ENCODE results near the gene CACNA1F.

Gene CACNA1F

DNA sequence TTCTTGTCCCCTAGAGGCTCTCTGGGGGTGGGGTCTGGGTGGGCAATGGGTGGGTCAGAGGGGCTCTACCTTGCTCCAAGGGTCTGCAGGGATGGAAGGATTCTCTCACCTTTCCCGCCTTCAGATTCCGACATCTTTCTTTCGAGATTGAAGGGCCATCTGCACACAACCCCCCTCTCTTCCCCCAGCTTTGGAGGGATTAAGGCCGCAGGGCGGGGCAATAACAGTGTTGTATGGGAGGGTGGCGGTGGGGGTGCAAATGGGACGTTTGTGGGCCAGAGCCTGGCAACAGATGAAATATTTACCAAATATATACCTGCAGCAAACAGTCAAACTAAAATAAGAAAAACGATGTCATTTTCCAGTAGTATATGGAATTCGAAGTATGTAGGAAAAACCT, at the start of gene CACNA1F:
Gene CACNA1F, minus strand, starts transcription at position 165 of the 400 bp plus-strand sequence. Its CDS starts 31 bp downstream, at position 134.
- H3K4me3 Mint-ChIP-seq = no peak within 1 kb of the TSS
- H3K27me3 Mint-ChIP-seq = no peaks in the 10 kb centered on the region
- peaks cover 34% of the 10 kb centered on the region for H3K4me1 Mint-ChIP-seq
- H3K36me3 Mint-ChIP-seq = peaks cover 7% of the 10 kb centered on the region
- H3K27ac Mint-ChIP-seq = no peak within 1 kb of the TSS
- no peak for ATAC-seq
- no peaks in the 10 kb centered on the region for H3K9me3 Mint-ChIP-seq

DNA sequence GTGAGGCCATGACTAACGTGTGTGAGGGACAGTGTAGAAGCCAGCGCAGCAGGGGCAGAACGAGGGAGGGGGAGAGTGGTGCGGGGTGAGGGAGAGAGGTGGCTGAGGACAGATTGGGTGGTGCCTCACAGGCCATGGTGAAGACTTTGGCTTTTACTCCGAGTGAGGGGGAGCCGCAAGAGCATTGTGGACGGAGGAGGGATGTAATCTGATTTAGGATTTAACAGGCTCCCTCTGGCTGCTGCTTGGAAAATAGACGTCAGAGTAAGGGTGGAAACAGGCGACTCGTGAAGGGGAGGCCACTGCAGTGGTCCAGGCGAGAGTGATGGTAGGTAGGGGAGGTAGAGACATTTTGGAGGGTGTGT, 49.5 kb upstream of the CACNA1F start:
- Mint-ChIP-seq H3K27ac (no peak overlapping the region), H3K4me1 (peaks cover 2% of the 10 kb centered on the region), H3K9me3 (no peaks in the 10 kb centered on the region), H3K36me3 (peaks cover 9% of the 10 kb centered on the region), H3K4me3 (no peak overlapping the region), H3K27me3 (no peaks in the 10 kb centered on the region)
- no peak for ATAC-seq

DNA sequence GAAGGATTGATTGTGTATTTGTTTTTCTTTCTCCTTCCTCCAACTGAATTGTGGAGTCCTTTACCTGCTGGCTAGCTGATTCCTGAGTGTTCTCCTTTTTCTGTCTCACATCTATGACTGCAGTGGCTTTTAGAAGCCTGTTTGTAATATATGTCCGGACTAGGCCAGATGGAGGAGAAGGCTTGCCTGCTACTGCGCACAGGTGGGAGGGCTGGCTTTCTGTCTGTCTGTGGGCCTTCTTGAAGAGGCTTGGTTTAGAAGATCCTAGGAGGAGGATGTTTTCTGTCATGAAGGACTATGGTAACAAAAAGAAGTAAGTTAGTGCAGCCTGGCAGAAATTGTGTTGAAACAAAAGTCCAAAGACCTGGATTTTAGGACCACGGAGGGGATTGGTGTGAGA, 44.9 kb upstream of the CACNA1F start:
- ATAC-seq = no peak
- H3K36me3 Mint-ChIP-seq = peaks cover 22% of the 10 kb centered on the region
- peaks cover 29% of the 10 kb centered on the region for H3K4me1 Mint-ChIP-seq
- no peak overlapping the region for H3K4me3 Mint-ChIP-seq
- no peaks in the 10 kb centered on the region for H3K27me3 Mint-ChIP-seq
- H3K27ac Mint-ChIP-seq = no peak overlapping the region
- no peaks in the 10 kb centered on the region for H3K9me3 Mint-ChIP-seq

DNA sequence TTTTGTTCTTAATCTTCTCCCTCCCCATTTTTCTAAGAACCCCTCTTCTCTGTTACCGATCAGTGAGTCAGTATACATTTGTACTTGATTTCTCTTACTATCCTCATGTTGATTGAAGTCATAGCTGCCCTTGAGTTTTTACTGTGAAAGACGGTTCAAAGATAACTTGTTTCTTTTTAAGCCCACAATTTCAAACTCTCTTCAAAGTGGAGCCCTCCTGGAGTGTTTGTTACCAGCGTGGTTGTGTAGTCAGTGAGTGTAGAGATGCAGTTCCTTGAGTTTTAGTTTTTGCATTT, 44.3 kb upstream of the CACNA1F start:
- peaks cover 18% of the 10 kb centered on the region for H3K36me3 Mint-ChIP-seq
- no peak for ATAC-seq
- no peaks in the 10 kb centered on the region for H3K9me3 Mint-ChIP-seq
- no peaks in the 10 kb centered on the region for H3K27me3 Mint-ChIP-seq
- no peak overlapping the region for H3K4me3 Mint-ChIP-seq
- peaks cover 35% of the 10 kb centered on the region for H3K4me1 Mint-ChIP-seq
- H3K27ac Mint-ChIP-seq = no peak overlapping the region

DNA sequence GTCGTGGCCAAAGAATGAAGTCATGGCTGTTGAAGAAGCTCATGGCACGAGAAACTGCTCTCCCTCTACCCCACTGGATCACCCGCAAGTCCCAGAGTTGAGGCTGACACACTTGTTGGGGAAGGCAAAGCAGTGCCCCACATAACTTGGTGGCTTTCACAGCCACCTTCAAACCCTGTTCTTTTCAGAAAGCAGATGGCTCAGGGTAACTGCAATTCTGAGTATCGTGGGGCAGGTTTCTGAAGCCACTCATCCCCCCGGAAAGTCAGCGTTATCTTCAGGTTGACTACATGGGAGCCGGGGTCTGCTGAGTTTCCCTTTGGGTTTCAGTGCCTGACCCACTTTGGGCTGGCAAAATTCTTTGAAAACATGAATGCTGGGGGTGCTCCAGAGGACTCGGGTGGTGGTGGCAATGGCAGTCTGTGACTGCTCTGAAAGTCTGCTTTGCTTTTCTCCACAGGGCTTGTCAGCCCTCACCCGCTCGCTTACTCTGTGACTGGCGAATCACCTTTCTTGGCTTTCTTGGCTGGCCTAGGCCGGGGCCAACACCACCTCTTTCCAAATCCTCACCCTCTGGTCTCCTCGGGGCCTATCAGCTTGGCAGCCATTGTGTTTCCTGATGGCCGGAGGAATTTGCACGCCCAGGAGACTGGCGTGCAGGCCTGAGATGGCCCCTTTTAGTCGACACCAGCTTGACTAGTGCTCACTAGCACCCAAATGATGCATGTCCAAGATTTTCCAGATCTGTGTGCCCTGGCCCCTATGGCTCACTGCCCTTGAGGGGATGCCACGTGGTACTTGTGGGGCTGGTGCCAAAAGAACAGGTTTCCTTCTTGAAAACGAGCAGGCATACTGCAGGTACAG, 43.8 kb upstream of the CACNA1F start:
- Mint-ChIP-seq H3K4me1 (peaks cover 36% of the 10 kb centered on the region), H3K4me3 (no peak overlapping the region), H3K27ac (no peak overlapping the region), H3K36me3 (peaks cover 13% of the 10 kb centered on the region), H3K27me3 (no peaks in the 10 kb centered on the region), H3K9me3 (no peaks in the 10 kb centered on the region)
- no peak for ATAC-seq

DNA sequence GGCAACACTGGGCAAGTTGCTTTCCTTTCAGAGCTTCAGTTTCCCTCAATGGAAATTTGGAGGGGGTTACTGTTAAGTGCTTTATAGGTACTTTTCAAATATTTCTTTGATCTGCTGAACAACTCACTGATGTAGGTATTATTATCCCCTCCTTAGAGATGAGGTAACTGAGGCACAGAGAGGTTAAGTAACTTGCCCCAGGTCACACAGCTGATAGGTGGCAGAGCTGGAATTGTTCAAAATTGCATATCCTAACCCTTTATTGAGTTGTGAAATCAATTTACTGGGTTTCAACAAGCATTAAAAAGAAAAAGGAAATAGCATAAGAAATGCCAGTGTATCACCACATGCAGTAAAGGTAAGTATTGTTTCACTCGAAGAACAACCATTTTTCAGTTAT, 43.1 kb upstream of the CACNA1F start:
- ATAC-seq = no peak
- peaks cover 39% of the 10 kb centered on the region for H3K4me1 Mint-ChIP-seq
- H3K9me3 Mint-ChIP-seq = no peaks in the 10 kb centered on the region
- H3K27me3 Mint-ChIP-seq = no peaks in the 10 kb centered on the region
- H3K4me3 Mint-ChIP-seq = no peak overlapping the region
- H3K36me3 Mint-ChIP-seq = peaks cover 14% of the 10 kb centered on the region
- H3K27ac Mint-ChIP-seq = no peak overlapping the region

DNA sequence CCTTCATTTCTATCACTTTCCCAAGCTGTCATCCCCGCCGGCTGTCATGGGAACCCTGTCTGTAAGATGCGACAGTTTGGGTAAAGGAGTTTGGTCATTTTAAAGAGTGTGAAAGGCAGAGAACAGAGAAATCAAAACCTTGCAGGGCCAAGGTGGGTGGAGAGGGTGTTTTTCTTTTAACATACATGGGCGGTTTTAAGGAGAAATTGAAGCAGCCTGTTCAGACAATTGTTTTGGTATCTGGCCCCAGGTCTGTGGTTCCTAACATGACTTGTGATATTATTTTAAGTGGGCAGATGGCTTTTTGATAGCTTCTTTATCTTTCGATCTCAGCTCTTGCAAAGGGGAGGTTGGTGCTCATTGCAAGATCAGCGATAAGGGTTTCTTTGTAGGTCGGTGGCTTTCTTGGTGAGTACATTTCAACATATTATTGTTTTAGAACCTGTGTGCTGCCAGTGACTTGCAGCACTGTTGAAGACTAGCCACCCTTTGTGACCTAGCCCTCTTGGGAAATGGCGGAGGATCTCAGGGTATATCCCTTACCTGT, 40.1 kb upstream of the CACNA1F start:
- Mint-ChIP-seq H3K4me1 (peaks cover 47% of the 10 kb centered on the region), H3K4me3 (no peak overlapping the region), H3K36me3 (peaks cover 20% of the 10 kb centered on the region), H3K9me3 (no peaks in the 10 kb centered on the region), H3K27ac (peak overlapping the region; percentile 34), H3K27me3 (no peaks in the 10 kb centered on the region)
- ATAC-seq = no peak

DNA sequence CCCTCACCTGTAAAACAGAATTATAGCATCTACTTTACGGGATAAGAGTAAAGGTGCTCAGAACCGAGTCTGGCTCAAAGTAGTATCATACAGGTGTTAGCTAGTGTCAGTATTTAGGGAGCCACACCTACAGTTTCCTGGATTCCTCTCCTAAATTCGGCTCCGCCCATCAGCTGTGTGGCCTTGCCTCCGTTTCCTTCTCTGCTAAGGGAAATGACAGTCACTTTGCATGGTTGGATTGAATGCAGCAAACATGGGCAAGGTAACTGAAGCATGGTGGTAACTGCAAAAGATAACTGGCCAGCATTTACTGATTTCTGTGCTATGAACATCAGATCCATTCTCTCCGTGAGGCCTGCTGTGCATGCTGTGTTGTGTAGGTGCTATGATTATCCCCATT, 39.3 kb upstream of the CACNA1F start:
- Mint-ChIP-seq H3K27ac (peak overlapping the region; percentile 34), H3K36me3 (peaks cover 20% of the 10 kb centered on the region), H3K4me1 (peaks cover 47% of the 10 kb centered on the region), H3K4me3 (no peak overlapping the region), H3K27me3 (no peaks in the 10 kb centered on the region), H3K9me3 (no peaks in the 10 kb centered on the region)
- no peak for ATAC-seq

DNA sequence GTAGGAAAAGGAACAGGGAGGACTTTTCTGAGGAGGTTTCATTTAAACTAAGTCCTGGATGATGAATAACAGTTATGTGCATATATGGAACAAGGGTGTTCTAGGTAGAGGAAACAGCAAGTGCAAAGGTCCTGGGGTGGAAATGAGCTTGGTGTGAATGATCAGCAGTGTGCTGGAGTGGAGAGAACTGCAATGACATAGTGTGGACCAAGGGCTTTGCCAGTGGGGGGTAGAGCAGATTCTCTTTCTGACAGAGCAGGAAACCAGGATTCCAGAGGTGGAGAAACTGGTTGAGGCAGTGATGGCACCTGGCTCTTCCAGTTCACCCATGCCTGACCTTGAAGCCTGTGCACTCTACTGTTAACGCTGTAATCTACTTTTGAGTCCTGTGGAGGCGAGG, 38.2 kb upstream of the CACNA1F start:
- Mint-ChIP-seq H3K36me3 (peaks cover 20% of the 10 kb centered on the region), H3K27me3 (no peaks in the 10 kb centered on the region), H3K9me3 (no peaks in the 10 kb centered on the region), H3K4me1 (peaks cover 42% of the 10 kb centered on the region), H3K27ac (peak overlapping the region; percentile 58), H3K4me3 (peak overlapping the region; percentile 64)
- ATAC-seq = no peak

DNA sequence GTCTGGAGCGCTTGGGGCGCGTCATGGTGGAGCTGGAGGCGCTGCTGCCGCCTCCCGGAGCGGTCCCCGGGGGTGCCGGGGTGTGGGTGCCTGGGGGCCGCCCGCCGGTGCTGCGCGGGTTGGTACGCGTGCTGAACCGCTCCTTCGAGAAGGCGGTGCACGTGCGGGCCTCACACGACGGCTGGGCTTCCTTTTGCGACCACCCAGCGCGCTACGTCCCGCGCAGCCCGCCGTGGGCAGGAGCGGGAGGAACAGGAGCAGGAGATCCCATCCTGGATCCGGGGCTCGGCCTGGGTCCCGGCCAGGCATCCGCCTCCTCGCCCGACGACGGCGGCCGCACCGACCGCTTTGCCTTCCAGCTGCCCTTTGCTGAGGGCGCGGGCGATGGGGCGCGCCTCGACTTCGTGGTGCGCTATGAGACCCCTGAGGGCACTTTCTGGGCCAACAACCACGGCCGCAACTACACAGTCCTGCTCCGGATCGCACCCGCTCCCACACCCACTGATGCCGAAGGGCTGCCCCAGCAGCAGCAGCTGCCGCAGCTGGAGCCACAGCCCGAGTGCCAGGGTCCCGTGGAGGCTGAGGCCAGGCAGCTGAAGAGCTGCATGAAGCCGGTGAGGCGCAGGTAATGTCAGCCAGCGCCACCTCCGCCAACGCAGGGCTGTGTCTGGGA, 37.2 kb upstream of the CACNA1F start:
- Mint-ChIP-seq H3K36me3 (peaks cover 17% of the 10 kb centered on the region), H3K27me3 (no peaks in the 10 kb centered on the region), H3K4me1 (peaks cover 41% of the 10 kb centered on the region), H3K4me3 (peak overlapping the region; percentile 64), H3K9me3 (no peaks in the 10 kb centered on the region), H3K27ac (peak overlapping the region; percentile 58)
- no peak for ATAC-seq

DNA sequence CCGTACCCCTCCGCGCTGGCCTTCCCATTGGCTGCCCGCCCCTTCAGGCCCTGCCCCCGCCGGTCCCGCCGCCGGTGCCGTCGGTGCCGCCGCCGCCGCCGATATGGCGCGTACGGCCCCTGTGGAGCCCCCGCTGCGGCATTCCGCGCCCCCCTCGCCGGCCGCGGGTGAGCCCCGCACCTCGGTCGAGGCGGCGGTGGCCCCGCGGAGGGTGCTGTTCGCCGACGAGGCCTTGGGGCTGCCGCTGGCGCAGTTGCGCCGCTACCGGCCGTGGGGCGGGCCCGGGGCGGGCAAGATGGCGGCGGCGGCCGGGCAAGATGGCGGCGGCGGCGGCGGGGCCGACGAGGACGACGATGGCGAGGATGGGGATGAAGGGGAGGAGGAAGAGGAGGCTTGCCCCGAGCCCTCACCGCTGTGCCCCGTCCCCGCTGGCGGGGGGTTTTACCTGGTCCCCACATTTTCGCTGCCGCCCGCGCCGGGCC, 36.7 kb upstream of the CACNA1F start, which contains the start of gene PPP1R3F:
Gene PPP1R3F, plus strand, starts transcription at position 27 of the 482 bp plus-strand sequence. Its CDS starts 77 bp downstream, at position 104.
- peak within 1 kb of the TSS; percentile 90 for H3K27ac Mint-ChIP-seq

DNA sequence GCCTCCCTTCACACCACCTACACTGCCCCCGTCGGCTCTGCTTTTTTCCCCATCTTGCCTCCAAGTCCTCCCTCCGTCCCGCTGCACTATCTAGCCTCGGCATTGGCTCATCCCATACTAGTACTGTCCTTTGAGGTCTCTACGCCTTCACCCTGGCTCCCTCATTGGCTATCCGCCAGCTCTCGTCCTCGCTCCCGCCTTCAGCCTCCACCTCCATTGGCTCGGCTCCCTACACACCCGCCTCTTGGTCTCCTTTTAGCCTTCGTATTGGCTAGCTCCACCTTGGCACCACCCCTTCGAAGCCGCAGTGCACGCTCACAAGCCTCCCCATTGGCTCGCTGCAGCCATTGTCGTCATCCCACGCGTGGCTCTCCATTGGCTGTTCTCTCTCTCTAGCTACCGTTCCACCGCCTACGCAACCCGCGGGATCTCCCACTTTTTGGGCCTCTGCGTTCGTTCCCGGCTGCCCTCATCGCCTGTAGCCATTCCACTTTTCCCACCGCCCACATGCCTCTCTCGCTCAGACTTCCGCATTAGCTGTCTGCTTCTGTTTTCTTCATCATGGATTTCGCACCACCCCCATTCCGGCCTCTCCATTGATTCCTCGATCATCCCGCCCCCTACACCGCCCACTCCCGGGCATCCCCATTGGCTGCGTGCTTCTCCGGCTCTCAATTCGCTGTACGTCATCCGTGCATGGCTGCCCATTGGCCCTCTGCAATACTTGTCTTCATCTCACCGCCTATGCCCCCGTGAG, 36.0 kb upstream of the CACNA1F start:
- Mint-ChIP-seq H3K36me3 (peaks cover 7% of the 10 kb centered on the region), H3K27ac (peak overlapping the region; percentile 90), H3K4me1 (peaks cover 29% of the 10 kb centered on the region), H3K9me3 (no peaks in the 10 kb centered on the region), H3K27me3 (no peaks in the 10 kb centered on the region), H3K4me3 (peak overlapping the region; percentile 88)
- ATAC-seq = peak; percentile 96

More for the DNA sequence above, 36.7 kb upstream of the CACNA1F start, which contains the start of gene PPP1R3F:
- peak within 1 kb of the TSS; percentile 88 for H3K4me3 Mint-ChIP-seq
- peaks cover 11% of the 10 kb centered on the region for H3K36me3 Mint-ChIP-seq
- ATAC-seq = peak; percentile 44
- peaks cover 35% of the 10 kb centered on the region for H3K4me1 Mint-ChIP-seq
- H3K27me3 Mint-ChIP-seq = no peaks in the 10 kb centered on the region
- H3K9me3 Mint-ChIP-seq = no peaks in the 10 kb centered on the region

DNA sequence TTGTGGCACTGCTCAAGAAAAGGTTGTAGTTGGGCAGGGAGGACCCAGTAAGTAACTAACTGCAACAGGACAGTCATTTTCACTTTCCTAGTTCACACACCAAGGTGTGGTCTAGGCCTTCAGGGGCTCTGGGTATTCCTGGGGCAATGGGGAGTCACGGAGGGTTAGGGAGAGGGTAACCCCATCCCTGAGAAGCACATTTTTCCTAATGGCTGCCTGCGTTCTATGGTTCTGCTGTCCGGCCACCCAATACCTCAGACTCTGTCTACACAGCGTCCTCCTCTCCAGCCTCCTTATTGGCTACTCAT, 35.5 kb upstream of the CACNA1F start:
- ATAC-seq = no peak

DNA sequence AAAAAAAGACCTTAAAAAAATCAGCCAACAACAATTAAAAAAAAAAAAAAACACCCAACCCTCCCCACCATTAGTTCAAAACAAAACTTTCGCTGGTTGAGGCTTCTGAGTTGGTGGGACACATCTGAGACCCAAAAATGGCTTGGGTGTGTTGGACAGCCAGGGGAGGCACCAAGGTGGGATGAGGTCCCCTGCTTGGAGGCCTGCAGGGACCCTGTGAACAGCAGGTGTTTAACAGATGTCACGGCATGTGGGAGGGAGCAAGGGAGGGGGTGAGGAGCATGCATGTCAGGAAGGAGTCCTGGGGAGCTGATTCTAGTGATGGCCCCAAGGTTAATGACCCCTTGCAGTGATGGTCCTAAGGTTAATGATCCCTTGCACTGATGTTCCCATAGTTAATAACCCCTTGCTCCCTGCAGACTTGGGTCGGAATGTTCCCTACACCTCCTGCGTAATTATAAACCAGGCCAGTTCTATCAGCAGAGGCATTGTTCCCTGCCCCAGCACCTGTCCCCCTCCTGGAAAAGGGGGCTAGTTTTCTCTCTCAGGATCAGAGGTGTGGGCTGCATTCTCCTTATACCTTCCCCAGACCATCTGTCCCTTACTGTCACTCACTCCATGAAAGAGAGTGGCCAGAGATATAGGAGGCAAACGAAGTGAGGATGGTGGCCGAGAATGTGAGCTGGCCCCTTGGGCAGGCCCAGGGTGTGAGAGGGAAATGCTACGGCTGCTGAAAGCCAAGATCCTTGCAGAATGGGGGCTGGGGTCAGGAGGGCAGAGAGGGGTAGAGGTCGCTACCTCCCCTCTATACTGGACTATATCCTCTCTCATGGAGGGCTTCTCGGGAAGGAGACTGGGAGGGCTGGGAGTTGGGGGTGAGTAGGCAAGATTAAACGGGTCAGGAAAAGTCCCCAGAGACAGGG, 33.6 kb upstream of the CACNA1F start:
- Mint-ChIP-seq H3K27me3 (no peaks in the 10 kb centered on the region), H3K4me1 (peaks cover 15% of the 10 kb centered on the region), H3K4me3 (no peak overlapping the region), H3K36me3 (peaks cover 7% of the 10 kb centered on the region), H3K9me3 (no peaks in the 10 kb centered on the region), H3K27ac (peak overlapping the region; percentile 90)
- no peak for ATAC-seq

More for the DNA sequence above, 35.5 kb upstream of the CACNA1F start:
- Mint-ChIP-seq H3K27me3 (no peaks in the 10 kb centered on the region), H3K36me3 (peaks cover 7% of the 10 kb centered on the region), H3K27ac (peak overlapping the region; percentile 90), H3K4me3 (peak overlapping the region; percentile 88), H3K9me3 (no peaks in the 10 kb centered on the region), H3K4me1 (peaks cover 27% of the 10 kb centered on the region)
